RWPE2 (cell line): ENCODE data around the gene SNX24.

Experiments
- ATAC-seq: fragments of 200-7000 bp; cut with Tn5 transposase; 3 replicates; pipeline ENCODE4 v1.9.1; 2021; ENCODE audit warnings: low read depth
- DNase-seq: peaks from one replicate; pipeline ENCODE4 v3.0.0-alpha.2; 2020; ENCODE audit warnings: low spot score
- H3K27ac ChIP-seq: fragments of 450-650 bp; 2 replicates; pipeline ENCODE4 v1.5.1; 2017; ENCODE audit warnings: mild to moderate bottlenecking; ENCODE audit not compliant: poor library complexity, severe bottlenecking
- H3K27me3 ChIP-seq: fragments of 250-450 bp; sonication (Bioruptor Pico); 2 replicates; pipeline ENCODE4 v1.5.1; 2021; ENCODE audit warnings: mild to moderate bottlenecking, moderate library complexity; ENCODE audit not compliant: insufficient read depth, poor library complexity, severe bottlenecking
- H3K36me3 ChIP-seq: fragments of 250-450 bp; sonication (Bioruptor Pico); 2 replicates; pipeline ENCODE4 v1.5.1; 2020; ENCODE audit warnings: low read depth, mild to moderate bottlenecking, moderate library complexity
- H3K4me1 ChIP-seq: fragments of 250-450 bp; sonication (Bioruptor Pico); 2 replicates; pipeline ENCODE4 v1.5.1; 2021; ENCODE audit warnings: mild to moderate bottlenecking, moderate library complexity; ENCODE audit not compliant: insufficient read depth, poor library complexity, severe bottlenecking
- H3K4me3 ChIP-seq: fragments of 250-450 bp; sonication (Bioruptor Pico); 2 replicates; pipeline ENCODE4 v1.5.1; 2021; ENCODE audit warnings: mild to moderate bottlenecking, moderate library complexity; ENCODE audit not compliant: severe bottlenecking
- H3K9me3 ChIP-seq: fragments of 250-450 bp; sonication (Bioruptor Pico); 2 replicates; pipeline ENCODE4 v1.5.1; 2021; ENCODE audit warnings: mild to moderate bottlenecking, moderate library complexity; ENCODE audit not compliant: severe bottlenecking
- TF ChIP-seq, protein P1 (sequence below): fragments of 450-650 bp; IDR thresholded peaks from one replicate; pipeline ENCODE4 v1.5.1; 2017; ENCODE audit warnings: mild to moderate bottlenecking, moderate library complexity; ENCODE audit not compliant: poor library complexity, severe bottlenecking

The SNX24 gene

DNA sequence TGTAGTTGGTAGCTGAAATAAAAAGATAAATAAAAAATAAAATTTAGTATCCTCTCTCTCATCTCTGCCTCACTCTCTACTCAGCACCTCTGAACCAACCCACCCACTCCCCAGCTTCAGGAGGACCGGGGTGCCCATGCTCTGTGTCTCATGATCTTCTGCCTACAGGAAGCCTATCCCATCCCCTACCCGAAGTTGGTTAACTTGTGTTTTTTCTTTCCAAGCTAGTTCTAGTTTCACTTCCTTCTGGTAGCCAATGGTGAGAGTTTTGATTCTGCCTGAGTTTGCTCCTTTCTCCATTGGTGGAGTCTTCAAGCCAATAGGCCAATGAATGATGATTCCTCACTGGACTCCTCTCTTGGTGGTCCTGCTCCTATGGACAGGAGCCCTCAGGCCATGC is 32.1 kb downstream of the SNX24 start:
- H3K27ac ChIP-seq, result no peak overlapping the region
- DNase-seq (no peak), ATAC-seq (no peak)
- no peaks in the 10 kb centered on the region for H3K9me3 ChIP-seq
- peaks cover 1% of the 10 kb centered on the region for H3K4me1 ChIP-seq
- no peak overlapping the region for H3K4me3 ChIP-seq
- TF ChIP-seq, protein P1, sequence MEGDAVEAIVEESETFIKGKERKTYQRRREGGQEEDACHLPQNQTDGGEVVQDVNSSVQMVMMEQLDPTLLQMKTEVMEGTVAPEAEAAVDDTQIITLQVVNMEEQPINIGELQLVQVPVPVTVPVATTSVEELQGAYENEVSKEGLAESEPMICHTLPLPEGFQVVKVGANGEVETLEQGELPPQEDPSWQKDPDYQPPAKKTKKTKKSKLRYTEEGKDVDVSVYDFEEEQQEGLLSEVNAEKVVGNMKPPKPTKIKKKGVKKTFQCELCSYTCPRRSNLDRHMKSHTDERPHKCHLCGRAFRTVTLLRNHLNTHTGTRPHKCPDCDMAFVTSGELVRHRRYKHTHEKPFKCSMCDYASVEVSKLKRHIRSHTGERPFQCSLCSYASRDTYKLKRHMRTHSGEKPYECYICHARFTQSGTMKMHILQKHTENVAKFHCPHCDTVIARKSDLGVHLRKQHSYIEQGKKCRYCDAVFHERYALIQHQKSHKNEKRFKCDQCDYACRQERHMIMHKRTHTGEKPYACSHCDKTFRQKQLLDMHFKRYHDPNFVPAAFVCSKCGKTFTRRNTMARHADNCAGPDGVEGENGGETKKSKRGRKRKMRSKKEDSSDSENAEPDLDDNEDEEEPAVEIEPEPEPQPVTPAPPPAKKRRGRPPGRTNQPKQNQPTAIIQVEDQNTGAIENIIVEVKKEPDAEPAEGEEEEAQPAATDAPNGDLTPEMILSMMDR, result no peak
- H3K36me3 ChIP-seq, result no peaks in the 10 kb centered on the region
- no peaks in the 10 kb centered on the region for H3K27me3 ChIP-seq

DNA sequence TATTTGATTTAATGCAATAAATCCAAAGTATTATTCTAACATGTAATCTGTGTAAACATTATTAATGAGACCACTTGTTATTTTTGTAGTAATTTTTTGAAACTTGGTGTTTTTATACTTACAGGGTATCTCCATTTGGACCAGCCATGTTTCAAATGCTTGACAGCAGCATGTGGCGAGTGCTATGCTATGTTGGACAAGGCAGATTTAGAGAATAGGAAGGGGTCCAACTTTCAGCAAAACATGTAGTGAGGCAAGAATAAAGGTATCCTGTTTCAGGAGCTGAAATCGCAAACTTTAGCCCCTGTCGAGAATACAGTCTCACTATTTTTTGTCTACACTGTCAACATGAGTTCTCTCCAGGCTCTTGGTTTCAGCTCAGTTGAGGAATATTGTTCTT is 33.7 kb downstream of the SNX24 start:
- H3K4me3 ChIP-seq, result no peak overlapping the region
- no peaks in the 10 kb centered on the region for H3K36me3 ChIP-seq
- no peak for ATAC-seq
- H3K4me1 ChIP-seq, result peaks cover 8% of the 10 kb centered on the region
- H3K27ac ChIP-seq, result no peak overlapping the region
- DNase-seq, result no peak
- H3K9me3 ChIP-seq, result no peaks in the 10 kb centered on the region
- no peaks in the 10 kb centered on the region for H3K27me3 ChIP-seq
- TF ChIP-seq, protein P1, result no peak

DNA sequence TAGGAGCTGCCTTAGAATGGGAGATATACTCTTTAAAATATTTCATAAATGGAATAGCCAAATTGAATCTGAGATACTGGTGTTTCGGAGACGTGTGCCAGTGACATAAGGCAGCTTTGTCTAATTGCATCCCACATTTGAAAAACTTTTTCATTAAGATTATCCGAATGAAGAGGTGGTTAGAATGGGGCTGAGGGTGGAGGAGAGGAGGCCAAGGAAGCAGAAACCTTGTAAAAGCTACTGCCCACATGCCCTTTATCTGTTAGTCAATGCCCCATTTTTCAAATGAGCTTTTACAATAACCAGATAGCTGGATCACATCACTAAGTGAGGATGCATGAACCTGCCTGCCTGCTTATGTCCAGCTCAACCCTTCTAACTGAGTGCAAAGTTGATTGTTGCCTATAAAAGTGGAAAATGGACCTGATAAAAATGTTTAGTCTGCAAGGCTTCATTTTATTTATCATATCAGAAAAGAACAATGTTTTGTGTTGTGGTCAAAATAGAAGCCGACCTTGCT is 34.8 kb downstream of the SNX24 start:
- no peak overlapping the region for H3K27ac ChIP-seq
- H3K27me3 ChIP-seq, result no peaks in the 10 kb centered on the region
- ATAC-seq, result no peak
- peaks cover 8% of the 10 kb centered on the region for H3K4me1 ChIP-seq
- TF ChIP-seq, protein P1, result no peak
- H3K4me3 ChIP-seq, result no peak overlapping the region
- no peaks in the 10 kb centered on the region for H3K9me3 ChIP-seq
- DNase-seq, result no peak
- no peaks in the 10 kb centered on the region for H3K36me3 ChIP-seq

DNA sequence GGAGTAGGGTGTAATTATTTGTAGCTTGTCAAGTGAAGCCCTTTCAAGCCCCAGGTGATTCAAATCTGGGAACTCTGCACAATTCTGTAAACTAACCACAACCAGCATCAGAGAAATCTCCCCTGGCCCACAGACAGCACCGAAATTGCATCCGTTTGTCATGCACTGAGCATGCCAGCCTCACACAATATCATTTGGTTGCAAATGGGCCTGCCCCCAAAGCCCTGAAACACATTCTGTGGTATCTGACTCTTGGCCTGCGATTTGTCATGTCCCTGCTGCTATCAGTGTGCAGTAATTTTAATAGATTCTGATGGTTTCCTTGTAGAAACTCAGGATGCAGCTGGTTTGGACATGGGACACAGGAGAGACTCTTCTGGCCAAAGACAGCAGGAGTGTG is 35.3 kb downstream of the SNX24 start:
- DNase-seq, result no peak
- no peak overlapping the region for H3K27ac ChIP-seq
- ATAC-seq, result no peak
- H3K36me3 ChIP-seq, result no peaks in the 10 kb centered on the region
- no peaks in the 10 kb centered on the region for H3K27me3 ChIP-seq
- H3K4me1 ChIP-seq, result peaks cover 8% of the 10 kb centered on the region
- H3K4me3 ChIP-seq, result no peak overlapping the region
- H3K9me3 ChIP-seq, result no peaks in the 10 kb centered on the region
- TF ChIP-seq, protein P1, result no peak

DNA sequence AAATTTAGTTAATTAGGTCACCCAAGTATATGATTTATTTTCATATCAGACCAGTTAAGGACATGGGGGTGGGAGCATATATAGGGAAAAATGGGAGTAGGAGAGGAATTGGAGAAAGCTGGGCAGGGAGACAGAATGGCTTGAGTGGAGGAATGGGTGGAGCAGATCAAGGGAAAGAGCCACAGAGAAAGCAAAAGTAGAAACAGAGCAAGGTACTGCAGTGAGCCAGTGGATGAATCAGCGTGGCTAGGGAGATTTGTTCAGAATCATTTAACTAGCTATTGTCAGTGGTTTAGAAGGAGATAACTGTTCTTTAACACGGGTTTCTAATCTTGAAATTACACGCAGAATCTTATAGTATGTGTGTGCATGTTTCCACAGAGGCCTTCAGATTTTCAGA is 37.4 kb downstream of the SNX24 start:
- Histone ChIP-seq H3K27me3 (no peaks in the 10 kb centered on the region), H3K27ac (no peak overlapping the region), H3K4me1 (peaks cover 8% of the 10 kb centered on the region), H3K4me3 (no peak overlapping the region), H3K36me3 (no peaks in the 10 kb centered on the region), H3K9me3 (no peaks in the 10 kb centered on the region)
- no peak for DNase-seq
- peak; percentile 74 for ATAC-seq
- TF ChIP-seq, protein P1, result no peak
